HUDEP-2 (cell line): ENCODE results near the gene RNGTT.
A peak's percentile ranks its signal among the peaks of the same experiment; 100 is the strongest.
"Not testable (repeated sequence)": the region's sequence is repeated elsewhere in the genome, so short reads cannot be mapped to it uniquely, and the experiment has no call there.

Experiments used
- DNase-seq, 76 experiments: peaks; one replicate each; lab custom pipeline; 2025; ENCODE audit not compliant: unreplicated experiment in 76 of 76; lab: John Stamatoyannopoulos, UW

RNGTT gene

GRCh38 chr6:88825856-88826255 lies 137.6 kb downstream of the RNGTT start:
- no peak for DNase-seq

GRCh38 chr6:88823998-88824397 lies 139.4 kb downstream of the RNGTT start:
- no peak for DNase-seq

DNA sequence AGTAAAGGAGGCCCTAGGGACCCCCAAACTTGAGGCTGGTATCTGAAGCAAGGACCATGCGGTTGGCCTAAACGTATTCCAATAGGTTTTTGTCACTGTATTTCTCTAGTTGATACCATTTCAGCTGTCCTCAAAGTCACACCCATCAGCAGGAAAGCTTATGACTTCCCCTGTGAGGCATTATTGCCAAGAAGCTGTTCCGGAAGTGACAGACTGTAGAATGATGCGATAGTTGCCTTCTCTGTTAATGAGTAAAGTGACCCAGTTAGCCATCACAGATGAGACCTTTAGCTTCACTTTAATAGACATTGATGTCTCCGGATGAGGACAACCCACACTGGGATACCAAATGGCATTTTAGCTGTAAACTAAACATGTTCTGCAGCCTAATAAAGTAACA lies 147.9 kb downstream of the RNGTT start:
- DNase-seq, result no peak

DNA sequence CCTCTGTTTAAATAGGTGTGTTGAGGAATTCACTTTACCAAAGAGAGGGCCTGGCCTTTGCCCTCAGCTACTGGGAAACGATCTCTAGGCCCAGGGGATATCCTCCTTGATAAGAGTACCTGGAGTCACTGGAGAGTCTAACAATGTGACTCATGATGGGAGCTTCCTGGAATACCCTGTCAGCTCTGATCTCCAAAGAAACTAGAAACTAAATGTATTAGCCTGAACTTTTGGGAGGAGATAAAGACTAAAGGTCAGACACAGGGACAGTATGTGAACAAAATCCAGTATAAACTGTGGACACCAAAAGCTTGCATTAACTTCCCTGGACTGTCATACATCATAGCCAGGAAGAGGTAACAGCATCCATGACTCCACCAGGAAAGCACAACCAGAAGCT lies 148.5 kb downstream of the RNGTT start:
- no peak for DNase-seq

GRCh38 chr6:88813045-88813444 lies 150.4 kb downstream of the RNGTT start:
- no peak for DNase-seq

- DNase-seq, result no peak
These were observed 152.7 kb downstream of the RNGTT start for GRCh38 chr6:88810701-88811100.

DNA sequence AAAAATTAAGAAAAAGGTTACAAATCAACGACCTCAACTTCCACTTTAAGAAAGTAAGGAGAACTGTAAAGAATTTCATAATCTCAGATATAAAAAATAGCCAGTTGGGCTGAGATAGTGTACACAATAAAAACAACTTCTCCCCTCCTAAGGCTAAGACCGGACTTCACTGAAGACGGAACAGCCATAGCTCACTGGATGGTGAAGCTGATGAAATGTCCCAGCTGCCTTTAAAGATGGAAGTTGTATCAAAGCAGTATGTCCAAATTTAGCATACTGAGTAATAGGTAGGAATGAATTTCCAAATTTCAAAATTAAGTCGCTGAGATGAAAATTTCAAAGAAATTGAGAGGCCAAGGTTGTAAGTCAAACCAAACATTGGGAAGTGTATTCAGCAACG lies 153.3 kb downstream of the RNGTT start:
- DNase-seq, result no peak

GRCh38 chr6:88808381-88808780 lies 155.0 kb downstream of the RNGTT start:
- DNase-seq, result no peak

DNA sequence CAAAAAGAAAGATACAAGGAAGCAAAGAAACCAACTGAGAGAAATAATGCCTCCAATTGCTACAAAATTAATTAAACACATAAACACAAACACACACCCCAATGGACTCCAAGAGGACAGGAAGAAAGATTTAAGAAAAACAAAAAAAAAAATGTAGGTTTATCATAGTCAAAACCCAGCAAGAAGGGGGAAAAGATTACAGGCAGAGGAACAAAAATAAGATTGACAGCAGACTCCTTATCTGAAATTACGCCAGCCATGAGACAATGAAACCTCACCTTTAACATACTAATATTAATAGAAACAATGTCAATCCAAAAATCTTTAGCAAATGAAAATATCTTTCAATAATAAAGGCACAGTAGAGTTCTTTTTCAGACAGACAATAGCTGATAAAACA lies 155.8 kb downstream of the RNGTT start:
- DNase-seq, result peak in 1 of 76 experiments; percentile 4

- DNase-seq, result no peak
These were observed 156.7 kb downstream of the RNGTT start for GRCh38 chr6:88806728-88807127.

GRCh38 chr6:88804701-88805100 lies 158.7 kb downstream of the RNGTT start:
- no peak for DNase-seq

GRCh38 chr6:88785478-88785877 lies 177.9 kb downstream of the RNGTT start:
- DNase-seq, result no peak

GRCh38 chr6:88780714-88781389 lies 182.6 kb downstream of the RNGTT start:
- peak in 58 of 76 experiments; percentile 2 to 78 (median 46) for DNase-seq

- DNase-seq, result no peak
These were observed 187.4 kb downstream of the RNGTT start for GRCh38 chr6:88775866-88776571.

DNA sequence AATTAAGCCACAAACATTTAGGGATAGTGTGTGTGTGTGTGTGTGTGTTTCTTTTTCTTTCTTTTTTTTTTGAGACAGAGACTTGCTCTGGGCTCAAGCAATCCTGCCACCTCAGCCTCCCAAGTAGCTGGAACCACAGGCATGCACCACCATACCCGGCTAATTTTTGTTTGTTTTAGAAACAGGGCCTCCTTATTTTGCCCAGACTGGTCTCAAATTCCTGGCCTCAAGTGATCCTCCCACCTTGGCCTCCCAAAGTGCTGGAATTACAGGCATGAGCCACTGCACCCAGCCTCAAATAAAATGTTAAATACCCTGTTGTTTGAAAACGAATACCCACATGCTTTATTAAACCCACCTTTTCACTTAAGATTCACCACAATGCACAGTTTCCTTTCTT lies 195.3 kb downstream of the RNGTT start:
- not testable (repeated sequence) for DNase-seq

- no peak for DNase-seq
These were observed 199.3 kb downstream of the RNGTT start for GRCh38 chr6:88764081-88764480.

DNA sequence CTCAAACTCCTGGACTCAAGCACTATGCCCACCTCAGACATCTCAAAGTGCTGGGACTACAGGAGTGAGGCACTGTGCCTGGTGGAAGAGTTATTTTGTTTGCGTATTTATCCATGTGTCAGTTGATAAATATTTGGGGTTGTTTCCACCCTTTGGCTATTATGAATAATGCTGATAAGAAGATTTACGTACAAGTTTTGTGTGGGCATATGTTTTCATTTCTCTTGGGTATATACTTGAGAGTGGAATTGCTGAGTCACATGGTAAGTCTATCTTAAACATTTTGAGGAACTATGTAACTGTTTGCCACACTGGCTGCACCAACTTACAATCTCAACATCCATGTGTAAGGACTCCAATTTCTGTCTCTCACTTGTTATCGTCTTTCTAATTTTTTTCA lies 200.3 kb downstream of the RNGTT start:
- peak in 5 of 76 experiments; percentile 9 to 34 (median 24) for DNase-seq

DNA sequence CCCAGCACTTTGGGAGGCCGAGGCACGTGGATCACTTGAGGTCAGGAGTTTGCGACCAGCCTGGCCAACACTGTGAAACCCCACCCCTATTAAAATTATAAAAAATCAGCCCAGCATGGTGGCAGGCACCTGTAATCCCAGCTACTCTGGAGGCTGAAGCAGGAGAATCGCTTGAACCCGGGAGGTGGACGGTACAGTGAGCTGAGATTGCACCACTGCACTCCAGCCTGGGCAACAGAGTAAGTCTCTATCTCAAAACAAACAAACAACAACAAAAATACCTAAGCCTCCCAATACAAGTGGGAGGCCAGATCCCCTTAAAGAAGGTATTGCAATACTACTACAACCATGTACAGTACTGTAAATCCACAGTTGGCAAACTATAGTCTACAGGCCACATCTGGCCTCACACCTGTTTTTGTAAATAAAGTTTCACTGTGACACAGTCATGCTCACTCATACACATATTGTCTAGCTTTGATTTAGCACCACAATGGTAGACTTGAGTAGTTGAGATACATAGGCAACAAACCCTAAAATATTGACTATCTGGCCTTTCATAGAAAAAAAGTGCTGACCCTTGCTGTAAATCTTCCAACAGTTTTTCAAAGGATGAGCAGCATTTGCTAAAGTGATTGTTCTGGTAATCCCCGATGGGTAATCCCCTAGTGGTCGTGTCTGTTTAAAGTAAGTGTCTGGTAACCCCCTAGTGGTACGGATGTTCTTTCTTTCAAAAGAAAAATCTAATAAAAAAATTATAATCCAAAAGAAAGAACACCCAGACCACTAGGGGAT lies 202.0 kb downstream of the RNGTT start:
- no peak for DNase-seq

GRCh38 chr6:88760091-88760490 lies 203.3 kb downstream of the RNGTT start:
- no peak for DNase-seq

- no peak for DNase-seq
These were observed 212.5 kb downstream of the RNGTT start for GRCh38 chr6:88750936-88751335.

DNA sequence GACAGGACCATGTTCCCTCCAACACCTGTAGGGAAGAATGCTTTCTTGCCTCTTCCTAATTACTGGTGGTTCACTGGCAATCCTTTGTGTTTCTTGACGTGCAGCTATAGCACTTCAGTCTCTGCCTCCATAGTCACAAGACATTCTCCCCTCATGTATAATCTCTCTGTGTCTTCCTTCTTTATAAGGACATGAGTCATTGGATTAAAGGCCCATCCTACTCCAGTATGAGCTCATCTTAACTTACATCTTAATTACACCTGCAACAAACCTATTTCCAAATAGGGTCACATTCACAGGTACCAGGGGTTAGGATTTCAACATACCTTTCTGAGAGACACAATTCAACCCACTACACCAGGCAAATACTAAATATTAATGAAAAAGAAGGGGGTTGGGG lies 213.6 kb downstream of the RNGTT start:
- DNase-seq, result no peak

DNA sequence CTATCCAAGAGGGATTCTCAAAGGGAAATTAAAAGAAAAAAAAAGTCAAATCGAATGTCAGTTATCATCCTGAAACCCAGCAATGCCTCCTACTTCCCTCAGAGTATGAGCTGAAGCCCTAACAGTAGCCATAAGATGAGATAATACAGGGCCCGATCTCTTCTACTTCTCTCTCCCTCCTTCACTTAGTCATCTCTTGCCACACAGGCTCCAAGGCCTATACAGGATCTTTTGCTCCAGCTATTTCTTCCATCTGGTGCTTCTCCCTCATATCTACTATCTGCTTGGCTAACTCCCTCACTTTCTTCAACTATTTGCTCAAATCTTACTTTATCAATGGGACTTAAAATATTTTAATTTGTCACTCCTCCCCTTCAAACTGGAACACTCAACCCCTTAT lies 215.3 kb downstream of the RNGTT start:
- DNase-seq, result no peak
